ENCODE results near the gene AKAP1.

The AKAP1 gene

GRCh38 chr17:57084802-57085447, at the start of gene AKAP1:
AKAP1 (plus strand) TSS chr17:57085246; CDS start chr17:57105465, 20,219 bp downstream.
- DNase-seq (ENCODE audit: low read depth), result peak; percentile 72
- H3K4me3 ChIP-seq (ENCODE audit: low read depth, low read length), result peak within 1 kb of the TSS; percentile 94

GRCh38 chr17:57035971-57036481, 49.0 kb upstream of the AKAP1 start:
- no peak for DNase-seq (ENCODE audit: low read depth)
- no peak overlapping the region for H3K4me3 ChIP-seq (ENCODE audit: low read depth, low read length)

- H3K4me3 ChIP-seq (ENCODE audit: low read depth, low read length), result no peak overlapping the region
- no peak for DNase-seq (ENCODE audit: low read depth)
Measured at GRCh38 chr17:57037411-57037810, 47.6 kb upstream of the AKAP1 start.

GRCh38 chr17:57038486-57038885, 46.6 kb upstream of the AKAP1 start:
- no peak for DNase-seq (ENCODE audit: low read depth)
- no peak overlapping the region for H3K4me3 ChIP-seq (ENCODE audit: low read depth, low read length)

DNA sequence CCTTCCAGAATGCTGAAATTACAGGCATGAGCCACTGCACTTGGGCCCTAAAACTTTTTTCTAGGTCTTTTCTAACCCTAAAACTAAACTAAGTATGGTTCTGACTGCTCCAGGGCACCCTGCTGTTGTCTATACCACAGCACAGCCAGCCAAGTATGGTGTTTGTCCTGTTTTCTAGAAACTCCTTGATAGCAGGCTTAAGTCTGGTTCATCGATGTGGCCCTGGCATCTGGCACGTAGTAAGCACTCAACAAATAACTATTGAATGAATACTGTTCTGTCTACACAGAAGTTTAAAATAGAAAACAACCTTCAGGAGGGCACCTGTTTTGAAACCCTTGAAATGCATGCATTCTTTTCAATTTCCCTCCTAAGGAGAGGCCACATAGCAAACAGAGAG, 44.5 kb upstream of the AKAP1 start:
- no peak for DNase-seq (ENCODE audit: low read depth)
- no peak overlapping the region for H3K4me3 ChIP-seq (ENCODE audit: low read depth, low read length)

DNA sequence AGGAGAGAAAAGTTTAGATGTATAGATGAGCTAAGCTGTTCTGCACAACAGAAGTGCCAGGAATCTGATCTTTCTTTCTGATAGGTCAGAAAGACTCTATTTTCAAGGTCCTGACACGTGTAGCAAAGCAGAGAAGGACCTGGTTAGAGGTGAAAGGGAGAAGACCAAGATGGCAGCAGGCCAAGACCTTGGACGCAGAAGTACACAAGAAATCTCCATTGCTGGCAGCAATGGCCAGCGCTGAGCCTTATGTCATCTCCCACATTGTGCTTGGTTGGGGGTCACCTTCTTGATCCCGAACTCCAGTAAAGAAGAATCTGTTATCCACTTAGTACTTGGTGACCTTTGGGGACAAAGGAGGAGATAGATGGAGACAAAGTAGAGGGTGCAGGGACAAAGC, 41.8 kb upstream of the AKAP1 start:
- H3K4me3 ChIP-seq (ENCODE audit: low read depth, low read length), result no peak overlapping the region

GRCh38 chr17:57044976-57045867, 39.8 kb upstream of the AKAP1 start:
- peak overlapping the region; percentile 17 for H3K4me3 ChIP-seq (ENCODE audit: low read depth, low read length)
- DNase-seq (ENCODE audit: low read depth), result no peak

More for the DNA sequence above, 41.8 kb upstream of the AKAP1 start:
- no peak for DNase-seq (ENCODE audit: low read depth)

DNA sequence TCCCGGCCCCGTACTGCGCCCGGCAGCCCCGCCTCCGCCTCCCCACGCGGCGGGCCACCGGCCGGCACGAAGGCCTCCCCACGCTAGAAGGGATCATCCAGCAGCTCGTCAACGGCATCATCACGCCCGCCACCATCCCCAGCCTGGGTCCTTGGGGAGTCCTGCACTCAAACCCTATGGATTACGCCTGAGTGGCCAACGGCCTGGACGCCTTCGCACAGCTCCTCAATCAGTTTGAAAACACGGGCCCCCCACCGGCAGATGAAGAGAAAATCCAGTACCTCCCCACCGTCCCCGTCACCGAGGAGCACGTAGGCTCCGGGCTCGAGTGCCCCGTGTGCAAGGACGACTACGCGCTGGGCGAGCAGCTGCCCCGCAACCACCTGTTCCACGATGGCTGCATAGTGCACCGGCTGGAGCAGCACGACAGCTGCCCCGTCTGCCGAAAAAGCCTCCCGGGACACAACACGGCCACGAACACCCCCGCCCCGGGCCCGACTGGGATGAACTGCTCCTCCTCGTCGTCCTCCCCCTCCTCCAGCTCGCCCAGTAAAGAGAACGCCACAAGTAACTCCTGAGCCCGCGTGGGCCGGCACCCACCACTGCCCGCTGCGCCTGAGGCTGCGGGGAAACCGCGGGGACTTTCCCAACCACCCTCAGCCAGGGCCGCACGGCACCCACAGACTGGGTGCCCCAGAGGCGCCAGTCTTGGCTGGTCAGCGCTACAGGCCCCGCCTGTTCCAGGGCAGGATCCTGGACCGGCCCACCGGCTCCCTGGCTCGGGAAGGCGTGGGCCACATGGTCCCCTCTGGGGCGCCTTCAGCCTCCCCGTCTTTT, 39.0 kb upstream of the AKAP1 start:
- DNase-seq (ENCODE audit: low read depth), result no peak
- H3K4me3 ChIP-seq (ENCODE audit: low read depth, low read length), result peak overlapping the region; percentile 17

GRCh38 chr17:57046749-57047148, 38.3 kb upstream of the AKAP1 start:
- no peak overlapping the region for H3K4me3 ChIP-seq (ENCODE audit: low read depth, low read length)
- DNase-seq (ENCODE audit: low read depth), result no peak

- no peak for DNase-seq (ENCODE audit: low read depth)
- no peak overlapping the region for H3K4me3 ChIP-seq (ENCODE audit: low read depth, low read length)
Measured at GRCh38 chr17:57048096-57048495, 37.0 kb upstream of the AKAP1 start.

GRCh38 chr17:57050306-57050705, 34.7 kb upstream of the AKAP1 start:
- no peak for DNase-seq (ENCODE audit: low read depth)
- H3K4me3 ChIP-seq (ENCODE audit: low read depth, low read length), result no peak overlapping the region

GRCh38 chr17:57051886-57052361, 33.1 kb upstream of the AKAP1 start:
- H3K4me3 ChIP-seq (ENCODE audit: low read depth, low read length), result no peak overlapping the region
- DNase-seq (ENCODE audit: low read depth), result no peak

GRCh38 chr17:57062865-57063264, 22.2 kb upstream of the AKAP1 start:
- no peak for DNase-seq (ENCODE audit: low read depth)
- H3K4me3 ChIP-seq (ENCODE audit: low read depth, low read length), result no peak overlapping the region

- H3K4me3 ChIP-seq (ENCODE audit: low read depth, low read length), result no peak overlapping the region
- no peak for DNase-seq (ENCODE audit: low read depth)
Measured at GRCh38 chr17:57067162-57067561, 17.9 kb upstream of the AKAP1 start.

- DNase-seq (ENCODE audit: low read depth), result no peak
- H3K4me3 ChIP-seq (ENCODE audit: low read depth, low read length), result no peak overlapping the region
Measured at GRCh38 chr17:57067781-57068180, 17.3 kb upstream of the AKAP1 start.

DNA sequence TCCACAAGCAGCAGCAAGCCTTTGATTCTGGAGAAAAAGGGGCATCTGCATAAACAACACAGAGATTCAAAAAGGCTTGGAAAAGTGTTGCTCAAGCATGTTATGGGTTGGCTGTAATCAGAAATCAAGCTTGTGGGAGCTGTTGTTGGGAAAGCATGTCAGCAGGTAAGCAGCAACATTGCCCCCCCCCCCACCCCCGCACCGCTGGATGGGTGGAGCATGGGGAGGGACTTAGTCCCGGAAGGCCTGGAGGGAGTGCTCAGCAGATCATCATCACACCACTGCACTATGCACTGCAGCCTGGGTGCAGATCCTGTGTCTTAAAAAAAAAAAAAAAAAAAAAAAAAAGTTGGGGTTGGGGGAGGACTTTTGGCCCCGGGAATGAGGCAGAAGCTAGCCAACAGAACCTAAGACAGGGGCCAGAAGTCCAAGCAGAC, 16.8 kb upstream of the AKAP1 start:
- H3K4me3 ChIP-seq (ENCODE audit: low read depth, low read length), result no peak overlapping the region
- DNase-seq (ENCODE audit: low read depth), result no peak

DNA sequence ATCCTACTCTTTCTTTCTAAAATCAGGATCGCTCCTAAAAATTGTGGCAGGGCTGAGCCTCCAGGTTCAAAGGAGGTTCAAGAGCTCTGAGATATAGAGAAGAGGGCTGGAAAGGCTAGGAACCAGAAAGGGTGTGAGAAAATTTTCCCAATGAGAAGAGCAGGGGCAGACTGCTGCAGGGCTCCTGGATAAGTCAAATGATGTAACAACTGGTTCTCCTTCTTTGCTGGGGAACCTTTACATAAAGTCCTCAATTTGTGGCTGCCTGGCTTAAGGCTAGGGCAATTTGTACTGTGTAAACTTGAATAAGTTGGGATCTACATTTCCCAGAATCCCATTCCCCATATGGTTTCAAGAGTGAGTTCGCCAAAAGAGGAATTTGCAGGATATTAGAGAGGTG, 16.3 kb upstream of the AKAP1 start:
- no peak for DNase-seq (ENCODE audit: low read depth)
- H3K4me3 ChIP-seq (ENCODE audit: low read depth, low read length), result no peak overlapping the region

- DNase-seq (ENCODE audit: low read depth), result no peak
- H3K4me3 ChIP-seq (ENCODE audit: low read depth, low read length), result no peak overlapping the region
Measured at GRCh38 chr17:57071991-57072944, 12.8 kb upstream of the AKAP1 start.

GRCh38 chr17:57073626-57074025, 11.4 kb upstream of the AKAP1 start:
- DNase-seq (ENCODE audit: low read depth), result no peak
- H3K4me3 ChIP-seq (ENCODE audit: low read depth, low read length), result no peak overlapping the region

Measured in skeletal muscle cell (primary cell).